GM12874 (cell line): ENCODE data around the gene WNT16.

Source experiments
- TF ChIP-seq, protein P1 (sequence below): IDR thresholded peaks from 2 replicates; pipeline ENCODE4 v1.5.1; 2011; ENCODE audit warnings: low read depth, mild to moderate bottlenecking, control low read depth, low read length, moderate library complexity; ENCODE audit not compliant: insufficient read depth

The WNT16 gene

DNA sequence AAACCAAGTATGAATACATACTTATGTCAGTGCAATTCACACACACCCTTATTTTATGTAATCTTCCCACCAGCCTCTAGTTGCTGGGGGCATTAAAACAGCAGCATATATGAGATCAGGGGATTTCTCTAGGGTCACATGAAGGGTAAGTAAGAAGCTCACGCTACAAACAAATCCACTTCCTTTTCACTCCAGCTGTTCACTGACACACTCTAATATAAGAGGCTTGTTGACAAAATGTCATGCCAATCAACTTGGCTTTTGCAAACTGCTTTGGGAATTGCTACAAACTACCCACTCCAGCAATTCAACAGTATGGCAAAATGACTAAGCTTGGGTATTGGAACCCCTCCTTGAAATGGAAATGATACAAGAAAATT, 57.0 kb downstream of the WNT16 start:
- TF ChIP-seq, protein P1, sequence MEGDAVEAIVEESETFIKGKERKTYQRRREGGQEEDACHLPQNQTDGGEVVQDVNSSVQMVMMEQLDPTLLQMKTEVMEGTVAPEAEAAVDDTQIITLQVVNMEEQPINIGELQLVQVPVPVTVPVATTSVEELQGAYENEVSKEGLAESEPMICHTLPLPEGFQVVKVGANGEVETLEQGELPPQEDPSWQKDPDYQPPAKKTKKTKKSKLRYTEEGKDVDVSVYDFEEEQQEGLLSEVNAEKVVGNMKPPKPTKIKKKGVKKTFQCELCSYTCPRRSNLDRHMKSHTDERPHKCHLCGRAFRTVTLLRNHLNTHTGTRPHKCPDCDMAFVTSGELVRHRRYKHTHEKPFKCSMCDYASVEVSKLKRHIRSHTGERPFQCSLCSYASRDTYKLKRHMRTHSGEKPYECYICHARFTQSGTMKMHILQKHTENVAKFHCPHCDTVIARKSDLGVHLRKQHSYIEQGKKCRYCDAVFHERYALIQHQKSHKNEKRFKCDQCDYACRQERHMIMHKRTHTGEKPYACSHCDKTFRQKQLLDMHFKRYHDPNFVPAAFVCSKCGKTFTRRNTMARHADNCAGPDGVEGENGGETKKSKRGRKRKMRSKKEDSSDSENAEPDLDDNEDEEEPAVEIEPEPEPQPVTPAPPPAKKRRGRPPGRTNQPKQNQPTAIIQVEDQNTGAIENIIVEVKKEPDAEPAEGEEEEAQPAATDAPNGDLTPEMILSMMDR, result no peak

DNA sequence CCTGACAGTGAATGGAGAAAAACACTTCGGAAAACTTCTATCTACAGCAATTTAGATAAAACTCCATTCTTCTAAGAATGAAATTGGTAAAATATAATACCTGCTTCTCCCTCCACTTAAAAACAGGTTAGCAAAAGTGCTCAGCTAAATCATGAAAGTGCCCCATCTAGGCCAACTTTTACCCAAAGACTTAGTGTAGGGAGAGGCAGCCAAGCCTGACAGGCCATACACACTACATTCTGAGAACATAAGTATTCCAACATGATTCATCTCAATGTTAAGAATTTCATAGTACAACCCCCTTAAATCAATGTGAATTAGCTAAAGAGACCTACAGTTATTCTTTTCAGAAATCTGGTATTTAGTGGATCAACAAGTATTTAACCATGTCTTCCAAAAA, 60.1 kb downstream of the WNT16 start:
- TF ChIP-seq, protein P1, result no peak

DNA sequence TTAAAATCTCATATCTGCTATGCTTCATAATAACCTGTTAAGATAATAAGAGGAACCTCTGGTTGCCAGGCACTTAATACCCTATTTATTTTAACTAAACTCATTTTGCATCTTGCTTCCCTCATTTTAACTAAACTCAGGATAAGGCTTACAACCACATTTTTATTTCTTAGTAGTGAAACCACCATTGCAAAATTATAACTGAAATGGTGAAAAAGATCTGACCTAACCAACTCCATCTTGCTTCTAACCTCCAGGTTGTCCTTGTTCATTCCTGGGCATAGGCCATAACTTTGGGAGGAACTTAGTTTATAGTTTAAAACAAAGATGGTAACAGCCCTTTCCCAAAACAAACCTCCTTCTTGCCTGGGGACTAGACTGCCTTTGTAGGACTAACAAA, 61.3 kb downstream of the WNT16 start:
- TF ChIP-seq, protein P1, result no peak

DNA sequence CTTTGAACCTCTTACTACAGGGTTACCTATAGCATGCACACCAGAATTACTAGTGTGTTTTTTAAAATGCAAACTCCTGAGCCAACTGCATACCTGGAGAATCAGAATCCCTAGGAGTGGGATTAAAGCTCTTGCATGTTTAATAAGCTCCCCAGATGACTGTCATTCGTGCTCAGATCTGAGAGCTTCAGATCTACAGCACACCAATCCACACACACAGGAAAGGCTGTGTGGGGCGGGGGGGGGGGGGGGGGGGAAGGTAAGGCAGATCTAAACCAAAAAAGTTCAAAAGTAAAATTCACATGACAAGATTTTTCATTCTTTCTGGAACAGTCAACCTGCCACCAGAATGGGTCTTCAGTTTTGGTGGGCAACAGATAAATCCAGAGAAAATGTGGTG, 61.8 kb downstream of the WNT16 start:
- TF ChIP-seq, protein P1, result no peak
